Dendritic cell treated with granulocyte-macrophage colony-stimulating factor and Interleukin-4, amounts not matched to agents 40 ng/mL and 50 ng/mL, for 4 days (primary cell): ENCODE results near the gene ZNF581.

ENCODE experiments used
- H3K27ac Mint-ChIP-seq: one replicate; pipeline ENCODE4 v1.8.0; 2022; ENCODE audit warnings: mild to moderate bottlenecking, mixed read lengths
- H3K27me3 Mint-ChIP-seq: one replicate; pipeline ENCODE4 v1.8.0; 2022; ENCODE audit warnings: mild to moderate bottlenecking, mixed read lengths
- H3K36me3 Mint-ChIP-seq: one replicate; pipeline ENCODE4 v1.8.0; 2022; ENCODE audit warnings: low read depth, mixed read lengths
- H3K4me1 Mint-ChIP-seq: one replicate; pipeline ENCODE4 v1.8.0; 2022; ENCODE audit warnings: low read depth, mixed read lengths
- H3K4me3 Mint-ChIP-seq: one replicate; pipeline ENCODE4 v1.8.0; 2022; ENCODE audit warnings: mild to moderate bottlenecking, moderate library complexity, mixed read lengths
- H3K9me3 Mint-ChIP-seq: one replicate; pipeline ENCODE4 v1.8.0; 2022; ENCODE audit warnings: mixed read lengths
- intact Hi-C: fragments of 100-400 bp; cut with micrococcal nuclease; formaldehyde crosslinking; loops from one replicate; pipeline ENCODE4 v1.15.0; 2022

The ZNF581 gene

GRCh38 chr19:55686311-55687050, 43.0 kb downstream of the ZNF581 start:
- peaks cover 95% of the 10 kb centered on the region for H3K36me3 Mint-ChIP-seq
- H3K4me3 Mint-ChIP-seq = no peak overlapping the region

DNA sequence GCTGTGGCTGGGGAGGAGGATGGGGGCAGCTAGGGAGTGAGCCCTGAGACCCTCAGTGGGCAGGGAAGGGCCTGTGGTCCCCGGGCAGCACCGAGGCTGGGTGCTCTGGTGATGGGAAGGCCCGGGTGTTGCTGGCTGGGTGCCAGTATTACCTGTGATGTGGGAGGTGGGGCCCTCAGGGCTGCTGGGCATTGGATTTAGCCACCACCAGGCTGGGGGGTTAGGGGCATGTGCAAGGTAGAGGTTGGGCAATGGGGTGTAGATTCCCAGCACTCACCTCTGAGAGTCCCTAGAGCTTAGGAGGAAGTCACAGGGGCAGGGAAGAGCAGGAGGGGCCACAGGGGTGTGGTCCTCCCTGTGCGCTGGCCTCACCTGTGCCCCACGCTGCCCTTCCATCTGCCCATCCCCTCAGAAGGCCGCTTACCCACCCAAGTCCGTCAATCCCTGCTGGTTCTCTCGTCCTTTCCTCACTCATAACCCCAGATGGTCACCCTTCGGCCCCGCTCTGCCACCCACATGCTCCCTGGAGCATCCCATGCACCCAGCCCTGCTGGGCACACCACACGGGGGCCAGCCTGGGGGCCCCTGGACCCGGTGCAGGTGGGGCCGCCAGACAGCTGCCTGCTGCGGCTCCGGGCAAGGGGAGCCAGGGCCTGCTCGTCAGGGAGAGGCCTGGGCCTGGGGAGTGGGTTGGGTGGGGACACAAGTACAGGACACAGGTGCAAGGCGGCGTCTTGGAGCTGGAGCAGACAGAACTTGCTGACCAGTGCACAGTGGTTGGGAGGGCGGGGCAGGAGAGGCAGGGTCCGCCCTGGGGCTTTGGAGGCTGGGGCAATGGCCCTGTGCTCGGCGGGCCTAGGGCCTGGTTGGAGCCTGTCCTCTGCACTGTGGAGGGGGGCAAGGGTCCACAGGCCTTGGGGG, 44.1 kb downstream of the ZNF581 start:
- Mint-ChIP-seq H3K36me3 (peaks cover 99% of the 10 kb centered on the region), H3K4me1 (peaks cover 38% of the 10 kb centered on the region), H3K27ac (peak overlapping the region; percentile 51), H3K9me3 (no peaks in the 10 kb centered on the region), H3K27me3 (no peaks in the 10 kb centered on the region), H3K4me3 (no peak overlapping the region)
- intact Hi-C loops = no loop called here

More at GRCh38 chr19:55686311-55687050, 43.0 kb downstream of the ZNF581 start:
- H3K27ac Mint-ChIP-seq = no peak overlapping the region
- H3K9me3 Mint-ChIP-seq = no peaks in the 10 kb centered on the region
- intact Hi-C loops = no loop called here
- H3K4me1 Mint-ChIP-seq = peaks cover 38% of the 10 kb centered on the region
- H3K27me3 Mint-ChIP-seq = no peaks in the 10 kb centered on the region

DNA sequence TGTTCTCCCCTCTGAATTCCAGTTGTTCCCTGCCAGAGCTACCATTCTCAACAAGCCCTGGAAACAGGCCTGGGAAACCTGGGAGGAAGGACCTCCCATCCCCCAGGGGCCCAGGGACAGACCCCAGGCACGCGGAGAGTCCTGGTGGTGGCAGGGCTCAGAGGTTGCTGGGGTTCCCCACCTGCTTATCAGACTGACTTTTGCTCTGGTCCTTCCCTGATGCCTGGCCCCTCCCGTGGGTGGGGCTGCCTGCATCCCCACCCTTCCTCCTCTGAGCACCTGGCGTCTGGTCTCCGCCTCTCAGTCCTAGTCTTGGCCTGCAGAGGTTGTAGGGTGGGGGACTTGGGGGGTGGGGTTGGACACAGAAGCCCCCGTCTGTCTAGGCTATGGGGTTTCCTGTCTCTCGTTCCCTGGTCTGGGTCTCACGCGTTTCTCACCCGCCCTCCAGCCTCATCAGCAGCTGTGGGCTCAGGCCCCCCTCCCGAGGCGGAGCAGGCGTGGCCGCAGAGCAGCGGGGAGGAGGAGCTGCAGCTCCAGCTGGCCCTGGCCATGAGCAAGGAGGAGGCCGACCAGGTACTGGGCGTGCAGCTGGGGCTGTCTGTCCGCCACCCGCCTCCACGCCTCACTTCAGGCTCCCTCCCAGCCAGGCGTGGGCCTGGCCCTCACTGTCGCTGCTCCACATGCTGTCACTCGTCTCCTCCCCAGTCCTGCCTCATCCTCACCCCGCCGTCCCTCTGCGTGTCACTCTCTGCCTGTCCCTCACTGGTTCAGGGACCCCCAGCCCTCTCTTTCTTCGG, 45.2 kb downstream of the ZNF581 start:
- Mint-ChIP-seq H3K27ac (peak overlapping the region; percentile 17), H3K4me3 (no peak overlapping the region), H3K36me3 (peaks cover 100% of the 10 kb centered on the region), H3K27me3 (no peaks in the 10 kb centered on the region), H3K9me3 (no peaks in the 10 kb centered on the region), H3K4me1 (peaks cover 38% of the 10 kb centered on the region)
- intact Hi-C loops = no loop called here

DNA sequence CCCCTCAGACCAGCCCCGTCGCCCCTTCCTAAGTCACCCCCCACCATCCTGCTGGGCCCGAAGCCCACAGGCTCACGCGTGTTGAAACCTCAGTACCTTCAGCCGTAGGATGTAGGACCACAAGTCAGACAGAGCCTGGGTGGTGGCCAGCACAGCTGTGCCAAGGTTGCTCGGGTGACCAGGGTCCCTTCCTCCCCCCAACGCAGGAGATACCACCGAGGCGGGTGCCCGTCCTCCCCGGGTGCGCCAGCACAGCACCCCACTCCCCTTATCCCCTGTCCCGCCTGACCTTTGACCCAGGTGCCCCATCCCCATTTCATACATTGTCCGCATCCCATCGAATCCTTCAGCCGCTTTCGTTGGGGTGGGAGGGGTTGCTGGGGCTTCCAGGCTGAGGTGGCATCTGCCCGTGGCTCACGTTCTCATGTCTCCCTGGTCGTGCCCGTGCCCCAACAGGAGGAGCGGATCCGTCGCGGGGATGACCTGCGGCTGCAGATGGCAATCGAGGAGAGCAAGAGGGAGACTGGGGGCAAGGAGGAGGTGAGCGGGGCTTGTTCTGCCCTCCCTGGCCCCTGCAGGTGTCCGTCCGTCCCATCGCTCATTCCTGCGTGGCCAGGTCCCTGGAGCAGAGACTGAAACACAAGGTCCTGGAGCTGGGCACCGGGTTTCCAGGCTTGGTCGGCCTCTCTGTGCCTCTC, 46.1 kb downstream of the ZNF581 start:
- Mint-ChIP-seq H3K4me3 (no peak overlapping the region), H3K36me3 (peaks cover 100% of the 10 kb centered on the region), H3K4me1 (peaks cover 38% of the 10 kb centered on the region), H3K27me3 (no peaks in the 10 kb centered on the region), H3K9me3 (no peaks in the 10 kb centered on the region), H3K27ac (no peak overlapping the region)
- intact Hi-C loops = no loop called here

- Mint-ChIP-seq H3K4me1 (peaks cover 32% of the 10 kb centered on the region), H3K27ac (no peak overlapping the region), H3K27me3 (no peaks in the 10 kb centered on the region), H3K36me3 (peaks cover 100% of the 10 kb centered on the region), H3K4me3 (no peak overlapping the region), H3K9me3 (no peaks in the 10 kb centered on the region)
- intact Hi-C loops = no loop called here
Measured at GRCh38 chr19:55690109-55690768, 46.8 kb downstream of the ZNF581 start.

DNA sequence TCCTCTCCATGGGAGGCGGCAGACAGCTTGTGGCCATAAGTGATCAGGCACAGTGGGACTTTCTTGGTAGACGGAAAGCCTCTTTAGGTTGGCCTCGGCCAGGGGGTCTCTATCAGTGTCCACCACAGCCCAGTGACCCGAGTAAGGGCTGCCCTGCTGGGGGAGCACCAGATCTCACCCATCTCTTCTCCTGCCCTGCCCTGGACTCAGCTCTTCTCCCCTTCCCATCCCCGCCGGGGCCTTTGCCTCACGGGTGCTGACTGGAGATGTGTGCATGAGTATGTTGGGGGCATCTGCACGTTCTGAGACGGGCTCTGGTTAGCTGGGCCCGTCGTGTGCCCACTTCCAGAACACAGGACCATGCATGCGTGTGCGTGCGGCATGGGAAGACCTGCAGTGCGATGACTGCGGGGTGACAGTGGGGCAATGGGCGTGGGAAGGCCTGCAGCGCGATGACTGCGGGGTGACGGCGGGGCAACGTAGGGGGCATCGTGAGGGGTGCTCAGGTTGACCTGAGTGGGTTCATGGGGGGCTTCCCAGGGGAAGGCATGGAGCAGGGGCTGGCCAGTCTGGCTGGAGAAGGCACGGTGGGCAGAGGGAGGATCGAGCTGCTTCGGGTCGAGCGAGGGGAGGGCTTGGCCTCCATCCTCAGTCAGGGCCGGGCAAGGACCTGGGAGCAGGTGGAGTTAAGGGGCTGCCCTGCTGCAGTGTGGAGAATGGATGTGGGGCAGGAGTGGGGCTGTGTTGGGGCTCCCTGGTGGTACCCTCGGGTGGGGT, 47.5 kb downstream of the ZNF581 start:
- Mint-ChIP-seq H3K27ac (no peak overlapping the region), H3K4me3 (no peak overlapping the region), H3K36me3 (peaks cover 100% of the 10 kb centered on the region), H3K27me3 (no peaks in the 10 kb centered on the region), H3K9me3 (no peaks in the 10 kb centered on the region), H3K4me1 (peaks cover 25% of the 10 kb centered on the region)
- intact Hi-C loops = no loop called here

DNA sequence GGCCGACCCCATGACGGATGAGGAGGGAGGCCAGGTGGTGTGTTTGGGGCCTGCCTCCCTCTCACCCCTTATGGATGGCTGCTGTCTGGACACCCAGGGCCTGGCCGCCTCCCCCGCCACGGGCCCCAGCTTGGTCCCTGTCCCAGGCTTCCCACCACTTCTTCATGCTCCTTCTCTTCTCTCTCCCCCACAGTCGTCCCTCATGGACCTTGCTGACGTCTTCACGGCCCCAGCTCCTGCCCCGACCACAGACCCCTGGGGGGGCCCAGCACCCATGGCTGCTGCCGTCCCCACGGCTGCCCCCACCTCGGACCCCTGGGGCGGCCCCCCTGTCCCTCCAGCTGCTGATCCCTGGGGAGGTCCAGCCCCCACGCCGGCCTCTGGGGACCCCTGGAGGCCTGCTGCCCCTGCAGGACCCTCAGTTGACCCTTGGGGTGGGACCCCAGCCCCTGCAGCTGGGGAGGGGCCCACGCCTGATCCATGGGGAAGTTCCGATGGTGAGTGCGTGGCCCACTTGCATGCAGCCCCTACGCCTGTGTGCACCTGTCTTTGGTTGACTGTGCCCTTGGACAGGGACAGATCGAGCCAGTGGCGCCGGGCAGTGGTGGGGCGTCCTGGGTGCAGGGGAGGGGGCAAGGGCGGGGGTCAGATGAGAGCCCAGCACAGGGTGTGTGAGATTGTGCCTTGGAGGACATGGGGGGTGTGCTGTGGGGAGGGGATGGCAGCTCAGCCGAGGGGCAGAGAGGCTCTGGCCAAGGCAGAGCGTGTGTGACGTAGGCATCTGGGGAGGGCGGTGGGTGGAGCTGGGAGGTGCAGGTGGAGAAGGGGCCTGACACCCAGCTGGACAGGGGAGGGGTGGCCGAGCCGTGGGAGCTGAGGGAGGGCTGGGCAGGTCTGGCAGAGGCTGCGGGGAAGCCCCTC, 48.4 kb downstream of the ZNF581 start:
- Mint-ChIP-seq H3K9me3 (no peaks in the 10 kb centered on the region), H3K4me3 (no peak overlapping the region), H3K27ac (no peak overlapping the region), H3K36me3 (peaks cover 100% of the 10 kb centered on the region), H3K4me1 (peaks cover 16% of the 10 kb centered on the region), H3K27me3 (no peaks in the 10 kb centered on the region)
- intact Hi-C loops = no loop called here

DNA sequence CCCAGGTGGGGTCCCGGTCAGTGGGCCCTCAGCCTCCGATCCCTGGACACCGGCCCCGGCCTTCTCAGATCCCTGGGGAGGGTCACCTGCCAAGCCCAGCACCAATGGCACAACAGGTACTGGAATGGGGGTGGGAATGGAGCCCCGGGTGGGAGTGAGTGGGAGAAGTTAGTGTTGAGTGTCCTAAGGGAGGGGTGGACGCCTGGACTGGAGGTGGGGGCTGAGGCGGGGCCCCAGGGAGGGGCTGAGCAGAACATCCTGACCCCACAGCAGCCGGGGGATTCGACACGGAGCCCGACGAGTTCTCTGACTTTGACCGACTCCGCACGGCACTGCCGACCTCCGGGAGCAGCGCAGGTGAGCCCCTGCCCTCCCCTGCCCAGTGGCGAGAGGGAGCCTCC, 49.2 kb downstream of the ZNF581 start:
- Mint-ChIP-seq H3K9me3 (no peaks in the 10 kb centered on the region), H3K36me3 (peaks cover 100% of the 10 kb centered on the region), H3K4me3 (no peak overlapping the region), H3K27me3 (no peaks in the 10 kb centered on the region), H3K27ac (no peak overlapping the region), H3K4me1 (peaks cover 7% of the 10 kb centered on the region)
- intact Hi-C loops = no loop called here

- peaks cover 100% of the 10 kb centered on the region for H3K36me3 Mint-ChIP-seq
- no peak overlapping the region for H3K4me3 Mint-ChIP-seq
- no peaks in the 10 kb centered on the region for H3K27me3 Mint-ChIP-seq
Measured at GRCh38 chr19:55693336-55693974, 50.0 kb downstream of the ZNF581 start.

GRCh38 chr19:55694241-55694655, 50.8 kb downstream of the ZNF581 start:
- Mint-ChIP-seq H3K4me3 (no peak overlapping the region), H3K27me3 (no peaks in the 10 kb centered on the region), H3K4me1 (peaks cover 2% of the 10 kb centered on the region), H3K27ac (no peak overlapping the region), H3K9me3 (no peaks in the 10 kb centered on the region), H3K36me3 (peaks cover 100% of the 10 kb centered on the region)
- intact Hi-C loops = no loop called here

More at GRCh38 chr19:55693336-55693974, 50.0 kb downstream of the ZNF581 start:
- intact Hi-C loops = no loop called here
- Mint-ChIP-seq H3K27ac (no peak overlapping the region), H3K4me1 (peaks cover 7% of the 10 kb centered on the region), H3K9me3 (no peaks in the 10 kb centered on the region)

- Mint-ChIP-seq H3K4me3 (no peak overlapping the region), H3K4me1 (no peaks in the 10 kb centered on the region), H3K27ac (no peak overlapping the region), H3K9me3 (no peaks in the 10 kb centered on the region), H3K36me3 (peaks cover 100% of the 10 kb centered on the region), H3K27me3 (no peaks in the 10 kb centered on the region)
- intact Hi-C loops = no loop called here
Measured at GRCh38 chr19:55694656-55695491, 51.4 kb downstream of the ZNF581 start.
